CD4-positive, alpha-beta T cell treated with Interleukin-4 for 1 hour (primary cell): ENCODE results near the gene DAPK1.
A peak's percentile ranks its signal among the peaks of the same experiment; 100 is the strongest.

ENCODE experiments used
- DNase-seq, 2 donors: peaks; one replicate each; pipeline ENCODE4 v3.0.0-alpha.2; 2020 to 2022

DAPK1 gene

DNA sequence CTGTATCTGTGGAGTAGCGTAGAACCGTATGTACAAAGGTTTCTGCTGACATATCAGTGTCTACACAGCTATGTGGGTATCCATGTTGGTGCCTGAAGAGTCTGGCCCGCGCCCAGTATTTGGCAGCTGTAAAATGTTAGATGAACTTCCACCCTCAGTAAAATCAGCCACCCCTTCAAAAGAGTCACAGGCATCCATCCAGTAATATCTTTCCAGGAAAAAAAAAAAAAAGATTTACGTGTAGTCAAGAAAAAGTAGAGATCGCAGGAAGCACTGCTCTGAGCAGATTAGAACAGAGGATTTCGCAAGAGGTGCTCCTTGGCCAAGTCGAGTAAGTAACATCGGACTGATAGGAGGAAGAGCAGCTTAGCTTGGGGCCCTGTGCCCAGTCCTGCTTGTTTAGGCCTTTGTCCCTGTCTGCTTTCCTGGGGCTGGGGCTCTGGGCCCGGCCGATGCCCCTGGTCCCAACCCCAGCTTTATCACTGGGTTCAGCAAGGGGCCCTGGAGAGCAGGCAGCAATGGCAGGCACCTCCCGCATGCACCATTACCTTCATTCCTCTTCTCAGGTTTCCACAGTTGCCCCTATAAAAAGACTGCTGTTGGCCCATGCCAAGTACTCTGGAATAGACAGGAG lies 21.2 kb downstream of the DAPK1 start:
- peak in 1 of 2 donors; percentile 30 for DNase-seq

DNA sequence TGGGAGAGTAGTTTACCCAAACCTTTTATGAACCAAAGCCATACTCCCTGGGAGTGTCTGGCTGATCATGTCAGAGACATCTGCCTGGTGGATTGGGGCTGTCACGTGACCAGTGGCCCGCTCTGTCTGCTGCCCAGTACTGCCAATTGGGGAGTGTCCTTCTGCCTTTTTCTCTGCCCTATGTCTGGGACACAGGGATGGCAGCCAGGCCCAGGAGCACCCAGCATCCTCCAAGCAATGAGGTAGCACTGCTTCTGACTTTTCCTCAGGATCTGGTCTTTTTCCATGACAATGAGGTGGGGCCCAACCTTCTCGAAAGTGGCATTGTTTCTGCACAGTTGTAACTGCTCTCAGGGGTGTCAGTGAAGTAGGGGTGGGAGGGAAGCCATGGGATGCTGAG lies 21.8 kb downstream of the DAPK1 start:
- no peak for DNase-seq

DNA sequence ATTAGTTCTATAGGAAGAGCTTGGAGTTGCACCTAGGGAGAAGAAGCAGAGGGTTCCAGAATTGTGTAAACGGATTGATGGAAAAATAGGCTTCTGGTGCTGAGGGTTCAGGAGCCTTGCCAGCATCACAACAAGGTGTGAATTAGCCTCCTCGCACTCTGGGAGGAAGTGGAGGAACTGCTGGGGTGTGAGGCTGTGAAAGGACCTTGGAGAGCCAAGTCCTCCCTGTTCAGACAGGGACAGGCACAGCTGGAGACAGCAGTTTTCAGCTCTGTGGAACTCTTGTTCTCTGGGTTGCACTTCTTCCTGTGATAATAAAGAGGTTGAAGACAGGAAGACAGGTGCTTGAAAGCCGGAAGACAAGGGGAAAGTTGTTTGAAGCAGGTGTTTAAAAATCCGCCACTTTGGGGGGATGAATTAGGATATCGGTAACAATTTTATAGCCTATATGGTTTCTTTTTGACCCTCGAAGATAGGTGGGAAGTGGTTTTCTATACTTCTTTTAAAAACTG lies 22.6 kb downstream of the DAPK1 start:
- no peak for DNase-seq

DNA sequence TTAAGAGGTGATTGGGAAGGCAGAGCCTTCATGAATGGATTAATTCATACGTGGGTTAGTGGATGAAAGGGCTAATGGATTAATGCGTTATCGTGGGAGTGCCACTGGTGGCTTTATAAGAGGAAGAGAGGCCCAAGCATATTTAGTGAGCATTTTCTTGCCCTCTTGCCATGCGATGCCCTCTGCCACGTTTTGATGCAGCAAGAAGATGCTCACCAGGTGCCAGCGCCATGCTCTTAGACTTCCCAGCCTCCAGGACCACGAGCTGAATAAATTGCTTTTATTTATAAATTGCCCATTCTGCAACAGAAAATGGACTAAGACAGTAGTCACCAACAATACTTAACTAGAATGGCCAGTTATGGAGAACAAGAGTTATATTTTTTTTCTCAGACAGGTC lies 24.2 kb downstream of the DAPK1 start:
- no peak for DNase-seq

DNA sequence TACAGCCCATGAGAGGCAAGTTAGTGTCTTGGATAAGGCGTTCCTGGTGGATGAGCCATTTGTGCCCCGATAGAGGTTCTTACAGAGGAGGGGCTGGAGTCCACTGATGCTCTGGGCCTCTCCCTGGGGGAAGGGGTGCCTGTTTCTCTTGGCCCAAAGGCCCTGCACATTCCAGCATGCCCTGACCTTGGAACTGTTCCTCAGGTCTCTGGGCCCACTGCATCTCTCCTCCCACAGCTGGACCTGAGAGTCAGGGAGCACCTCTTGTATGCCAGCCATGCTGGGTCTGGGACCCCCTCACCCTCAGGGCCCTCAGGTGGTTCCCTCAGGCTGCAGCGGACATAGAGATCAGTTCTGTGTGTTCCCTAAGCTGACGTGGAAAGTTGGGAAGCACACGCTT lies 26.4 kb downstream of the DAPK1 start:
- no peak for DNase-seq

DNA sequence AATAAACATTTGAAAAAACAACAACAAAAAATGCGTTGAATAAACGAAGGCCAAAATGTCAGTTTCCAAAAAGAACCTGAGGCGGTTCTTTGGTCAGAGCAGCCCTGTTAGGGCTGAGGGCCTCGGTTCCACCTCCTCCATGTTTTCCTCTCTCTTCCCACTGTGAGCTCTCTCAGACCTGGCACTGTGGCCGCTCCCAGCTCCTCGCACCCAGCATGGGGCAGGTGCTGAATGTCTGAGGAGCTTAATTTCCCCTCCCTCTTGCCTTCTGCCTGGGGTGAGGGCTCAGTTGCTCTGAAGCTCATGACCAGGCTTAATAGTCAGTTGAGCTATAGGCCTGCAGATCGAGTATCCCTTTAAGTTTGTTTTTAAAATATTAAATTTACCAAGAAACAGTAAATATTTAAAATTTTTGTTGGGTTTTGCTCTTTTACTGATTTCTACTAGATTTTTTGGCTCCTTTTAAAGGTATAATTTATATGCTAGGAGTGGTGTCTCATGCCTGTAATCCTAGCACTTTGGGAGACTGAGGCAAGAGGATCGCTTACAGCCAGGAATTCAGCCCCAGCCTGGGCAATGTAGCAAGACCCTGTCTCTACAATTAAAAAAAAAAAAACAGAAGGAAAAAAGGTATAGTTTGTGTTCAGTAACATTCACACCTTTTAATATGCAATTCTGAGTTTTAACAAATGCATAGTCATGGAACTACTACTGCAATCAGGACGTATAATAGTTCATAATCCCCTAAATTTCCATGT lies 28.1 kb downstream of the DAPK1 start:
- DNase-seq, result no peak

DNA sequence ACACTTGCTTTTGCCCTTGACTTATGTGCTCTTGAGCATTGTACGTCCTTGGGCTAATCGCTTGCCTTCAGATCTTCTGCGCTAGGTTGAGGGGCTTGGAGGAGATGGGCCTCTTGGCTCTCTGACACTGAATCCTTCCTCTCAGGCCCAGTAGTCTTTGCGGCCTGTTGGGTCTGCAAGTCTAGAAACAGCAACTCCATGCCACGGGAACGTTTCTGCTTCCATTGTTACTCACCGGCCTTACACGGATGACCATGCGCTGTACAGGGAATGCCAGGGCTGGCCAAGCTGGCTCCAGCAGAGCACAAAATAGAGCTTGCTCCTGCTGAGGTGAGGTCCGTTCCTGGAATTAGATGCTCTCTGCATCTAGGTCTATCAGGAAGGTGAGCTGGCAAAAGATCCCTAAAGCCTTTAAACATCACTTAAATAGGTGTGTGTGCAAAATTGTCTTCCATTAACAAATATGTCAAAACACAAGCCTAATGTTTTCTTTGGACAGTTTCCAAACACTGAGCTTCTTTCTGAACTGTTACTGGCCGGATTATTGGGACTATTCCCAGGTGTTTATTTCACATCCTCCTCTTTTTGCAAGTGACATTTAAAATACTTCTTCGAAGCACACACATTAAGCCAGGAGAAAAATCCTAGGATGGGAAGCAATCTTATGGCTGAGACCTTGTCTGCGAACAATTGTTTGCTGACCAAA lies 29.7 kb downstream of the DAPK1 start:
- no peak for DNase-seq

DNA sequence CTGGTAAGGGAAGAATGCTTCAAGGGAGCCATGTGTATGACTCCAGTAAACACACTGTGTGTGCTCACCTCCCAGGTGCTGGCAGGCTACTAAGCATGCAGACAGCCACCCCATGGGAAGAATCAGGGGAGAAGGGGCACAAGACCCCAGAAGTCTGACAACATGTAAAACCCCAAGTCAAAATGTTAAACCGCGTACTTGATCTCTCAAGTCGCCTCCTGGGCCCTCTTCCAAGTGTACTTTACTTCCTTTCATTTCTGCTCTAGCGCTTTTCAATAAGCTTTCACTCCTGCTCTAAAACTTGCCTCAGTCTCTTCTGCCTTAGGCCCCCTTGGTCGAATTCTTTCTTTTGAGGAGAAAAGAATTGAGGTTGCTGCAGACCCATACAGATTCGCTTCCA lies 31.3 kb downstream of the DAPK1 start:
- DNase-seq, result no peak

DNA sequence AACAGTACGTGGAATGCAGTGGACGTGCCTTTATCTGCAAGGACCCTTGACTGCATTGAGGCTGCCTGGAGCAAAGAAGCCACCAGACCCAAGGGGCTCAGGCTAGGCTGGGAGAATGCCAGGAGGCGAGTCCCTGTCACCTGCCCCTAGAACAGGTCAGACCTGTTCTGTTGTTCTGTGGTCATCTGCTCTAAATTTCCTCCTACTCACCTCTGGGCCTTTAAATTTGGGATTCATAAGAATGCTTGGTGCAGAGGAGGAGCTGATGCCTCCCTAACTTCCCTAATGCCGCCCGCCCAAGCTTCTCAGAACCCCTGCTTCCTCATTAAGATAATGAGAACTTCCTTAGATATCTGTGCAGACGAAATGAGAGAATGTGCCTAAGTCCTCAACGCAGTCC lies 32.0 kb downstream of the DAPK1 start:
- DNase-seq, result no peak

DNA sequence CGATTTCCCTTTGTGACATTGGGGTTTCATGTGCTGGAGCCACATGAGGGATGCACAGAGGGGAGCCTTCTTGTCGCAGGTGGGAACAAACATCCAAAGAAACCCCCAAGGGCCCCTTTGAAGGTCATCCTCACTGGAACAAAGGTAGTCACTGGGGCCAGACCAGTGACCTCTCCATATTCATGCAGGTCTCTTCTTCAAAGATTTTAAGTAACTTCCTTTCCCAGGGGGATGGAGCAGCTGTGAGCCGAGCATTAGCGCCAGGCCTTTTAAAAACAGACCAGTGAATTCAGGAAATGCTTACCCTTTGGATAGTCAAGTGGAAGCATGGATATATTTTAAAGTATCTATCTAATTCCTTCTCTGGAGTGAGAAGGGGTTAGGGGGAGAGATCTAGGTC lies 33.0 kb downstream of the DAPK1 start:
- DNase-seq, result no peak

DNA sequence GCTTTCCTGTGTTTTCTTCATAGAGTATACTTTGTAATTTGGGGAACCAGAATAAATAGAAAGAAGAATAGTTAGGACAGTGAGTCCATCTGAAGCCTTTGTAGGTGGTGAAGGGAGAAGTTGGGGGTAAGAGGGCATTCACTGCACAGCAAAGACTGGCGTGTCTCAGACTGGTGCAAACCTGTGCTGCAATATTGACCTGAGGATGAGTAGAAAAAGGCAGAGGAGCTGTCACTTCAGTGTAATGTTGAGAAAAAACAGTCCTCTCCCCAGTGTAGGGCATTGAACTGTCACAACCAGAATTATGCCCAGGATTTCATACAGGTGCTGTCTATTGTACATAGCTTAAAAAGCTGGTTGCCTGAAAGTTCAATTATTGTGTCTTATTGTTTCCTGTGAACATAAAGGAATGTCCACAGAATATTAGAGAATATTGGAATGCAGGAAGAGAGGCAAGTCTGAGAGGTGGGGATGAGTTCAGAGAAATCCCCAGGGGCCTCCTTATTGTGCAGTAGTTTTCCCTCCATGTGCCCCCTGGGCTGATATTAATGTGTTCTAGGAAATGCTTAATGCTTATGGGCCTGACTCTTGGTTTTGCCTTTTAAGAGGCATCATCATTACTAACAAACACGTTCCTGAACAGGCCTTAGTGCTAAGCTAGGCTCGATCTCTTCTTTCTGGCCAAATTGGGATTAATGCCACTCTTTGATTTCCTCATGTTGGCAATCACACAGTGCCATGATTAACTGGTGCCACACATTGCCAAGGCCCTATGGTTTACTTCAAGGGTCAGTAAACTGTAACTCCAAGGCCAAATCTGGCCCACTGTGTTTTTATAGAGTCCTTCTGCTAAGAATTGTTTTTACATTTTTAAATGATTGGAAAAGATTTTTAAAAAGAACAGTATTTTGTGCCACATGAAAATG lies 34.0 kb downstream of the DAPK1 start:
- no peak for DNase-seq

DNA sequence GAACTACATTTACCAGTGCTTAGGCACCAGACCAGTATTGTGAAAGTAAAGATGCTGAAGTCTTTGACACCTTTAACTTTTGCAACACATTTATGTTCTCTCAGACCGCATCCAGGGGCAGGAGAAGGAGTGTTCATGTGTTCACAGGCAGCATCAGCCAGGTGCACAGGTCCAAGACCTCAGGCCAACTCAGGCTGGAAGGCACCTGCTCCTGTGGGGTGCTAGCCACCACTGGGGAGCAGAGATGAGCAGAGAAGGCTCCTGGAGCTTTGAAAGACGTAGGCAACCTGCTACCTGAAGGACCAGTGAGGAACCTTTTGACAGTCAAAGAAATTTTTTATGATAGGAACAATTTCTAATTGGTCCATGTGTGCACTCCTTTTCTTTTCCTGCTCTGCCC lies 35.6 kb downstream of the DAPK1 start:
- no peak for DNase-seq

DNA sequence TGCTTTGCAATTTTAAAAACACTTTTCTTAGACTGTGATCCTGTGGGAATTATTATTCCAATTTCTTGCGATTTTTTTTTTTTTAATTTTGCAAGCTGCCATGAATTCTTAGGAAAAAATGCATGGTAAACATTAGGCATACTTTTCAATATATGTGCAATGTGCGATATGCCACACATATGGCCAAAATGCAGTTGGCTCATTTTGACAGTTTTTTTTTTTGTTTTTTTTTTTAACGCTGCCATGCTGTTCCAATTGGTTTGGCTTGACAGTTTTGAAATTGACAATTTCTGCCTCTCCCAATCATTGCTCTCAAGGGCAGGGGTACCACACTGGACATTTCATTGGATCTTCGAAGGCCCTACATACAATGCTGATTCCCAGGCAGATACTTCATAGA lies 36.4 kb downstream of the DAPK1 start:
- no peak for DNase-seq

DNA sequence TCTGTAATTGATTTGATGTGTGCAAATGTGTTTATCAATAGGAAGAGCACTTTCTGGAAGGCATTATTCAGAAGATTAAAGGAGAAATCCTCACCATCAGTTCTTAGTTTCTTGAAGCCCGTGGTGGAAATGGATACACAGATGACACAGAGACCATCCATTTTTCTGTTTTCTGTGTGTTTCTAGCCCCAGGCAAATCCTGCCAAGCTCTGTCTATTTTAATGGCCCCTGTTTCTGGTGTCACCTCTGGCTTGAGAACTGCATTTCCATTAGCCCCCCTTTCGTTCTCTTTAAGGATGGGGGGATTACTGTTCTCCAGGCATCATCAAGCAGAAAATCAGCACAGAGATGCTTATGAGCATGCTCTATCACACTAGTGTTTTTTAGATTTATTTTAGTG lies 37.3 kb downstream of the DAPK1 start:
- no peak for DNase-seq

DNA sequence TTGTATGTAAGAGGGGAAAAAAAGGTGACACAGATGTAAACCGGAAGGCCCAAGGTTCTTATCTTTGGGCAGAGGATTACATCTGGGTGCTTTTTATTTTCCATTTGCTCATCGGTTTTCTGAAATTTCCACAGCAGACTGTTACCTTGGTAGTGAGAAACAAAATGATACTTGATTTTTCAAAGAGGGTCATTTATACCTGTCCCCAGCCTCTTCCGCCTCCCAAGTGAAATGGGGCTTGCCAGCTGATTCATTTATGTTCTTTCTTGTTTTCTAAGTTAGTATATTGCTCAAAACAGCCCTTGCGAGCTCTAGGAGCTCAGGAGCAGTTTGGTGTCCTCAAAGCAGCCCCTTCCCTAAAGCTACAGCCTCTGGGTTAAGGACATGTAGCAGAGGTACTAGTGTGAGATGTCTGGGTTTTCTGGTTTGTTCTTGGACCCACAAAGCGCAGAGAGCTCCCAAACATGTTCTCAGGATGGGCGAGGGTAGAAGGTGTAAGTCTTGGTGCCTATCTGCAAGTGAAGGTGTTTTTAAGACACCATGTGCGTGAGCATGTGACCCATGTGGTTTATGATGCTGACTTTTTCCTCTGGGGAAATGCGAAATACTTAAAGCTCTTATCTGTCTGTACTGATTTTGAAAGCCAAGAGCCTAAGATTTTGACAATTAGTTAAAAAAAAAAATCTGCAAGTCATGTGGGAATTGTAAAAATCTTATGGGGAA lies 38.3 kb downstream of the DAPK1 start:
- DNase-seq, result no peak

DNA sequence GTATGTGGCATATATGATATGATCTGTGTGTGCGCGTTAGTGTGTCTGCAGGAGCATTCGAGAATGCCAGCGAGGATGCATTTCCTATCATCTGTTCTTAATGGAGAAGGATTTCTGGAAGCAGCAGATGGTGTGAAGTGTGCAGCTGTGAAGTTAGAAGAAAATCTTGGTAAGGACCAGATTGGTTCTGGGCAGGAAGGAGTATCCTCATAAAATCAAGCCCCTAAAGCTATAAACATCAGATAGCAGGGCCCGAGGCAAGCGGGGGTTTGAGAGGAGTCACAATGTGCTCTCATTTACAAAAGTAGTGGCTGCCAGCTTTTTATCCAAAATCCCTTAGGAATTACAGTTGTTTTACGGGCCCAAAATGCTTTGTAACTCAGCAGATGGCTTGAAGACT lies 40.0 kb downstream of the DAPK1 start:
- no peak for DNase-seq

DNA sequence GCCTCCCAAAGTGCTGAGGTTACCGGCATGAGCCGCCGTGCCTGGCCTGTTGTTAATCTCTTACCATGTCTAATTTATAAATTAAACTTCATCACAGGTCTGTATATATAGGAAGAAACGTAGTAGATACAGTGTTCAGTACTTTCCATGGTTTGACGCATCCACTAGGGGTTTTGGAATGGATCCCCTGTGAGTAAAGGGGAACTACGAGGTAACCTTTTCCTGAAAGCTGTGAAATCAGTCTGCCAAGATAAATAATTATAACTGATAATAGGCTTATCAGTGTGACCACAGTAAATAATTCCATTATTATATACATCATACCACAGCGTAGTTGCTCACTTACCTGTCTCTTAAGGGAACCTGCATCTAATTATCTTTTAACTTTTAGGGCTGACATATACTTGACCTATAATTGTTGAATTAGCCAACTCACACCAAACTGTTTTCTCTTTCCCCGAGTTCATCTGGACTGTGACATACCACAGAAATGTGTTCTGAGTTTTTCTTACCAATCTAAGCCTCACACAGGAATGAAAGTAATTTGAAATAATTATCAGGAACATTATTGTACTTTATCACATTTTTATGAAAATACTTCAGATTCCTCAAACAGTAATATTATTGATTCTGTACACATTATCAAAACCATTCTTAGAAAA lies 42.9 kb downstream of the DAPK1 start:
- no peak for DNase-seq

DNA sequence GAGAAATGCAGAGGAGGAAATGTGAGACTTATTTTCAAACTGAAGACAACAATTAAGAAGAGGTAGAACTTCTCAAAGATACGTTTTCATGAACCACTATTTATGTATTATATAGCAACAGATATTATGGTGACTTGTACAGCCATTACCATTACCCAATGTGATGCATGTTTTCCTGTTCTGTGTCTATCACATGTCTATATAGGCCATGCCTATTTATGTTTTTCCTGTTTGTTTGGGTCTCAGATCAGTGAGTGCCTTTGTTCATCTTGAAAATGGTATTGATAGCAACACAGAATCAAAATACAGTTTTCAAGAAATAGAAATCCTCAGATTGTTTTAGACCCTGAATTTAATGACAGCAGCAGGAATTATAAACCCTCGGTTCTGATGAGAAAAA lies 44.0 kb downstream of the DAPK1 start:
- DNase-seq, result no peak

DNA sequence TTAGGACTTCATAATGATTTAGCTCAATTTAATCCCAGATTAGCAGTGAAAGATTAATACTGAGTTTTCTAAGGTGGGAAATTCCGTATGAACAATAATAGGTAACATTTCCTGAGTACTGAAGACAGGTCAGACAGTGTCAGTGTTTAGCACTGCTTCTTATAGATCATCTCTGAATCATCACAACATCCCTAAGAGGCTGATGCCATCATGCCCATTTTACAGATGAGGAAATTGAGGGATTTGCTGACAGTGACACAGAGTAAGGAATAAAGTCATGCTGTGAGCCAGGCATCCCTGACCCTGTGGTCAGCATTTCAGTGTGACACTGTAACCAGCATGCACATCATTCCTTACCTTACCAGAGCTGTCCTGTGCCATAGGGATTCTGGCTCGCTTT lies 44.5 kb downstream of the DAPK1 start:
- DNase-seq, result no peak

DNA sequence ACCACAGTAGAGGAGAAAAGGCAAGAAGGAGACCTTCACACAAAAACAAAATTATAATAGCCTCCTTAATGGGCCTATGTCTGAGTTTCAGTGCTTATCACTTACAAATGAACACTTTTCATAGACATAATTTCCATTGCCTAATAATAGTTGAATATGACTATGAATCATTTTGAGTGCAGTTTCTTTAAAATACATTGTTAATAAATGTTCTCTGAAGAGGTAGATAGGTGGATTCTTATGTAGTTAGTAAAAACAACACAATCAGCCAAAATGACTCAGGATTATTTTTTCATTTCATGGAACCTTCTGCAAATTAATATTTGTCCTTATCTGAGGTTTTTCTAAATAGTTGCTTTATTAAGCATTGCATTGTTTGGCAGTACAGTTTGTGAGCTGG lies 45.6 kb downstream of the DAPK1 start:
- DNase-seq, result no peak

DNA sequence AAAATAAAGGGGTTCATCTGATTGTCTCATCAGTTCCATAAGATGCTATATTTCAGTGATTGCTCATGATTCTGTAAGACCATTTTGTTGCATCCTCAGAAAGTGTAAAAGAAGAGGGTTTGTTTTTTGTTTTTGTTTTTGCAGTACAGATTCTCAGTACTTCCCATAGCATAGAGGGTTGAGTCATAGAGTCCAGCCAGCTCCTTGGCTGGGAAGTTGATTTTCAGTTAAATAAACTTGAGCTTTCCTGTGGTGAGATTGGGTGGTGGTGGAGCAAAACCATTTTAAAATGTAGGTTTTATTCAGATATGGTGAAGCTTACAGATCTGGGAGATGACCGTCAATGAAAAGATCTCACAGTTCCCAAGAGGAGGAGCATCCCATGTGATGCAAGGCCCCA lies 48.2 kb downstream of the DAPK1 start:
- no peak for DNase-seq

DNA sequence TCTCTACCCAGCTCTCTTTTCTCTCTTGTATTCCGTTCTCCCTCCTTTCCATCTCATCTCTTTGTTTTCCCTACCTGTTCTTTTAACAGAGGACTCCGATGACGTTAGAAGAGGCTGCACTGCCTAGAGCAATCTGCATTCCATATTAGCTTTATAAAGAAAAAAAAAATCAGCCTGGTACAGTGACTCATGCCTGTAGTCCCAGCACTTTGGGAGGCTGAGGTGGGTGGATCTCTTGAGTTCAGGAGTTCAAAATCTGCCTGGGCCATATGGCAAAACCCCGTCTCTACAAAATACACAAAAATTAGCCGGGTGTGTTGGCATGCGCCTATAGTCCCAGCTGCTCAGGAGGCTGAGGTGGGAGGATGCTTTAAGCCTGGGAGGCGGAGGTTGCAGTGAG lies 49.0 kb downstream of the DAPK1 start:
- no peak for DNase-seq
